ENCODE results near the gene UST.

Gene UST

DNA sequence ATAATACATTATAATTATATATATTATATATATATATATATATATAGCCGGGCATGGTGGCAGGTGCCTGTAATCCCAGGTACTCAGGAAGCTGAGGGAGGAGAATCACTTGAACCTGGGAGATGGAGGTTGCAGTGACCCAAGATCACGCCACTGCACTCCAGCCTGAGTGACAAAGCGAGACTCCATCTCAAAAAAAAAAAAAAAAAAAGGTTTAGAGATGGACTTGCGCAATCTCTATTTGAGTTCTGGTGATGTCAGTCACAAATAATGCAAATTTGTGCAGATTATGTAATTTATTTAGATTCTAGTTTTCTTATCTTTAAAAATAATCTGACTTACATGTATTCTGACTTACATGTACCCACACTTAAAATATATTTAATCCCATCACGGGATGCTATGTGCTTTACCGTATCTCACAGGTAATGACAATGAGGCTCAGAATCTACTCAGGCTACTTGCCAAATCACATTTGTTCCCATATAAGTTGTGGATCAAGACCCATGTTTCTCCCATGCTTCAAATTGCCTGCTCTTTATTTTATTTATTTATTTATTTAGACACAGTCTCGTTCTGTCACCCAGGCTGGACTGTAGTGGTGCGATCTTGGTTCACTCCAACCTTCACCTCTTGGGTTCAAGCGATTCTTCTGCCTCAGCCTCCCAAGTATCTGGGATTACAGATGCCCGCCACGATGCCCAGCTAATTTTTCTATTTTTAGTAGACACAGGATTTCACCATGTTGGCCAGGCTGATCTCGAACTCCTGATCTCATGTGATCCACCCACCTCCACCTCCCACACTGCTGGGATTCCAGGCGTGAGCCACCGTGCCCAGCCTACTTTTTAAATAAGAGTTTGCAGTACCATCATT is 7.6 kb upstream of the UST start:
- H3K27ac ChIP-seq (ENCODE audit: low read depth, low read length), result no peak overlapping the region
- H2AFZ ChIP-seq (ENCODE audit: low read depth, low read length, severe bottlenecking), result no peak overlapping the region
- no peaks in the 10 kb centered on the region for H3F3A ChIP-seq (ENCODE audit: insufficient read depth)
- H3K27me3 ChIP-seq (ENCODE audit: low read length), result no peaks in the 10 kb centered on the region
- no peaks in the 10 kb centered on the region for H3K36me3 ChIP-seq (ENCODE audit: low read length)
- H4K20me1 ChIP-seq (ENCODE audit: low read depth, low read length), result no peaks in the 10 kb centered on the region
- H3K4me2 ChIP-seq (ENCODE audit: low read depth, low read length, poor library complexity, severe bottlenecking), result no peak overlapping the region
- H3K4me3 ChIP-seq (ENCODE audit: insufficient read depth, low read length, poor library complexity, severe bottlenecking), result no peak overlapping the region
- H3K9me2 ChIP-seq (replicated peaks; ENCODE audit: insufficient read depth, low read length), result no peaks in the 10 kb centered on the region
- H3K9me3 ChIP-seq (ENCODE audit: insufficient read depth, low read length), result no peaks in the 10 kb centered on the region
- no peak overlapping the region for H3K9ac ChIP-seq (ENCODE audit: low read length)
- H3K79me2 ChIP-seq (ENCODE audit: insufficient read depth, low read length), result no peaks in the 10 kb centered on the region
- TF ChIP-seq EZH2phosphoT487 (conservative IDR thresholded peaks at IDR 0.05; ENCODE audit: low read length), result no peak
- TF ChIP-seq, protein P1, sequence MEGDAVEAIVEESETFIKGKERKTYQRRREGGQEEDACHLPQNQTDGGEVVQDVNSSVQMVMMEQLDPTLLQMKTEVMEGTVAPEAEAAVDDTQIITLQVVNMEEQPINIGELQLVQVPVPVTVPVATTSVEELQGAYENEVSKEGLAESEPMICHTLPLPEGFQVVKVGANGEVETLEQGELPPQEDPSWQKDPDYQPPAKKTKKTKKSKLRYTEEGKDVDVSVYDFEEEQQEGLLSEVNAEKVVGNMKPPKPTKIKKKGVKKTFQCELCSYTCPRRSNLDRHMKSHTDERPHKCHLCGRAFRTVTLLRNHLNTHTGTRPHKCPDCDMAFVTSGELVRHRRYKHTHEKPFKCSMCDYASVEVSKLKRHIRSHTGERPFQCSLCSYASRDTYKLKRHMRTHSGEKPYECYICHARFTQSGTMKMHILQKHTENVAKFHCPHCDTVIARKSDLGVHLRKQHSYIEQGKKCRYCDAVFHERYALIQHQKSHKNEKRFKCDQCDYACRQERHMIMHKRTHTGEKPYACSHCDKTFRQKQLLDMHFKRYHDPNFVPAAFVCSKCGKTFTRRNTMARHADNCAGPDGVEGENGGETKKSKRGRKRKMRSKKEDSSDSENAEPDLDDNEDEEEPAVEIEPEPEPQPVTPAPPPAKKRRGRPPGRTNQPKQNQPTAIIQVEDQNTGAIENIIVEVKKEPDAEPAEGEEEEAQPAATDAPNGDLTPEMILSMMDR (IDR thresholded peaks at IDR 0.05; ENCODE audit: insufficient read depth, low read length, poor library complexity, severe bottlenecking), result no peak

DNA sequence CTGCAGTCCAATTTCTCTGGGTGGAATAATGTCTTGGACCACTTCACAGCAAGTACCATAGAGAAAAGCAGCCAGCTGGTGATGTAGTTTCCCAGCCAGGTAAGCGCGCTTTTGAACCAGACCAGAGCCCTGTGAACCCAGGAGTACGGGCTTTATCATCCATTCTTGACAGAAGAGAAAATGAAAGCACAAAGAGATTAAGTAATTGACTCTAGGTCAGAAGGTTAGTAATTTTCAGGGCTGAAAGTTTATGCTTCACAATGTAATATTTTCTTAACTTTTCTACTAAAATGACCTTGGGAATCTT is 7.1 kb upstream of the UST start:
- H3K9me2 ChIP-seq (replicated peaks; ENCODE audit: insufficient read depth, low read length), result no peaks in the 10 kb centered on the region
- H3F3A ChIP-seq (ENCODE audit: insufficient read depth), result no peaks in the 10 kb centered on the region
- no peak overlapping the region for H3K9ac ChIP-seq (ENCODE audit: low read length)
- H3K4me2 ChIP-seq (ENCODE audit: low read depth, low read length, poor library complexity, severe bottlenecking), result no peak overlapping the region
- no peaks in the 10 kb centered on the region for H4K20me1 ChIP-seq (ENCODE audit: low read depth, low read length)
- H2AFZ ChIP-seq (ENCODE audit: low read depth, low read length, severe bottlenecking), result no peak overlapping the region
- no peaks in the 10 kb centered on the region for H3K9me3 ChIP-seq (ENCODE audit: insufficient read depth, low read length)
- no peak overlapping the region for H3K4me3 ChIP-seq (ENCODE audit: insufficient read depth, low read length, poor library complexity, severe bottlenecking)
- no peaks in the 10 kb centered on the region for H3K27me3 ChIP-seq (ENCODE audit: low read length)
- no peaks in the 10 kb centered on the region for H3K36me3 ChIP-seq (ENCODE audit: low read length)
- TF ChIP-seq, protein P1 (IDR thresholded peaks at IDR 0.05; ENCODE audit: insufficient read depth, low read length, poor library complexity, severe bottlenecking), result no peak
- no peak for TF ChIP-seq EZH2phosphoT487 (conservative IDR thresholded peaks at IDR 0.05; ENCODE audit: low read length)
- no peak overlapping the region for H3K27ac ChIP-seq (ENCODE audit: low read depth, low read length)
- no peaks in the 10 kb centered on the region for H3K79me2 ChIP-seq (ENCODE audit: insufficient read depth, low read length)

DNA sequence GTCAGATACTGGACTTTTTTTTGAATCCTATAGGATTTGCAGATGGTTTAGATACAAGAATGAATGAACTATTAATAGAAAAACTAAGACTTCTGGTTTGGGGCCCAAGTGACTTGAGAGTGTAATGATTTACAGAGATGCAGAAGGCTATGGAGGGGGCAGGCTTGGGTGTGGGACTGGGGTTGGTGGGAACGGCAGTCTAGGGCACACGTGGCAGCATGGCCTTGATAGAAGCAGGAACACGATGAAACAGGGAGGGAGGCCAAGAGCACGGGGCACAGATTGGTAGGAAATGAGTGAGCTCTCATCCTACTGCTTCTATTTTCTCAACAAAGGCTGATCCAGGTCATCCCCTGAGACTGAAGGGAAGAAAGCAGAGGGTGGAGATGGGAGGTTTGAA is 3.4 kb upstream of the UST start:
- Histone ChIP-seq H3K36me3 (ENCODE audit: low read length) (no peaks in the 10 kb centered on the region), H3K4me3 (ENCODE audit: insufficient read depth, low read length, poor library complexity, severe bottlenecking) (no peak overlapping the region), H3K27me3 (ENCODE audit: low read length) (no peaks in the 10 kb centered on the region), H3K79me2 (ENCODE audit: insufficient read depth, low read length) (no peaks in the 10 kb centered on the region), H4K20me1 (ENCODE audit: low read depth, low read length) (no peaks in the 10 kb centered on the region), H3K4me2 (ENCODE audit: low read depth, low read length, poor library complexity, severe bottlenecking) (no peak overlapping the region), H3F3A (ENCODE audit: insufficient read depth) (no peaks in the 10 kb centered on the region), H2AFZ (ENCODE audit: low read depth, low read length, severe bottlenecking) (no peak overlapping the region), H3K9me3 (ENCODE audit: insufficient read depth, low read length) (no peaks in the 10 kb centered on the region), H3K27ac (ENCODE audit: low read depth, low read length) (no peak overlapping the region), H3K9me2 (replicated peaks; ENCODE audit: insufficient read depth, low read length) (no peaks in the 10 kb centered on the region), H3K9ac (ENCODE audit: low read length) (no peak overlapping the region)
- TF ChIP-seq EZH2phosphoT487 (conservative IDR thresholded peaks at IDR 0.05; ENCODE audit: low read length), result no peak
- TF ChIP-seq, protein P1 (IDR thresholded peaks at IDR 0.05; ENCODE audit: insufficient read depth, low read length, poor library complexity, severe bottlenecking), result no peak

Data from SU-DHL-6 (cell line).